Measurements from ENCODE around the gene TBX4.
A peak's percentile ranks its signal among the peaks of the same experiment; 100 is the strongest.

The TBX4 gene

DNA sequence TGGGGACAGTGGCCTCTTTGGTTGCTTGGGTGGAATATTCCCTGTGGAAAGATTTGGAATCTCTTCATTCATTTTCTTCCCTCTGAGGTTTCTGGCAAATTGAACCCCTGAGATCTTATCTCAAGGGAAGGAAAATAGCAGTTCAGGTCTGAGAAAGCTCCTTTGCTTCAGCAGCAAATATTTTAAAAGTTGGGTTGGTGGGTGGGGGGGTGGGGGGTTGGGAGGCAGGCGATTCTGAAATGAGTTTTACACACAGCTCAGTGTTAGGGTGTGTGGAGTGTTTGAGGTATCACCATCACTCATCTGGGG is 45.7 kb upstream of the TBX4 start:
- Histone ChIP-seq H3K79me2 (ENCODE audit: insufficient read depth, low read length) (no peaks in the 10 kb centered on the region), H3K4me2 (ENCODE audit: low read depth, low read length, poor library complexity, severe bottlenecking) (no peak overlapping the region), H2AFZ (ENCODE audit: low read length) (no peak overlapping the region), H3F3A (ENCODE audit: low read depth) (no peaks in the 10 kb centered on the region), H3K9me2 (replicated peaks; ENCODE audit: low read depth, low read length) (no peaks in the 10 kb centered on the region), H3K9me3 (ENCODE audit: insufficient read depth, low read depth, low read length) (no peaks in the 10 kb centered on the region), H3K27me3 (ENCODE audit: insufficient read depth, low read length, poor library complexity, severe bottlenecking) (no peaks in the 10 kb centered on the region), H3K4me1 (ENCODE audit: insufficient read depth, low read length, poor library complexity, severe bottlenecking) (no peaks in the 10 kb centered on the region), H4K20me1 (ENCODE audit: insufficient read depth, low read length, poor library complexity, severe bottlenecking) (no peaks in the 10 kb centered on the region), H3K36me3 (ENCODE audit: insufficient read depth, low read length) (no peaks in the 10 kb centered on the region), H3K4me3 (ENCODE audit: low read length, poor library complexity, severe bottlenecking) (no peak overlapping the region), H3K9ac (ENCODE audit: low read depth, low read length, poor library complexity, severe bottlenecking) (no peak overlapping the region)
- TF ChIP-seq CTCF (conservative IDR thresholded peaks at IDR 0.05; ENCODE audit: low read length) = no peak
- TF ChIP-seq EZH2phosphoT487 (IDR thresholded peaks at IDR 0.05; ENCODE audit: borderline replicate concordance) = no peak

- H3K9ac ChIP-seq (ENCODE audit: low read depth, low read length, poor library complexity, severe bottlenecking) = no peak overlapping the region
- no peaks in the 10 kb centered on the region for H3K36me3 ChIP-seq (ENCODE audit: insufficient read depth, low read length)
- no peaks in the 10 kb centered on the region for H3K9me3 ChIP-seq (ENCODE audit: insufficient read depth, low read depth, low read length)
- no peak overlapping the region for H3K4me3 ChIP-seq (ENCODE audit: low read length, poor library complexity, severe bottlenecking)
- no peaks in the 10 kb centered on the region for H3F3A ChIP-seq (ENCODE audit: low read depth)
- no peak overlapping the region for H2AFZ ChIP-seq (ENCODE audit: low read length)
- H3K4me1 ChIP-seq (ENCODE audit: insufficient read depth, low read length, poor library complexity, severe bottlenecking) = peaks cover 3% of the 10 kb centered on the region
- no peaks in the 10 kb centered on the region for H3K27me3 ChIP-seq (ENCODE audit: insufficient read depth, low read length, poor library complexity, severe bottlenecking)
- H3K9me2 ChIP-seq (replicated peaks; ENCODE audit: low read depth, low read length) = no peaks in the 10 kb centered on the region
- no peak overlapping the region for H3K4me2 ChIP-seq (ENCODE audit: low read depth, low read length, poor library complexity, severe bottlenecking)
- TF ChIP-seq CTCF (conservative IDR thresholded peaks at IDR 0.05; ENCODE audit: low read length) = no peak
- TF ChIP-seq EZH2phosphoT487 (IDR thresholded peaks at IDR 0.05; ENCODE audit: borderline replicate concordance) = no peak
- no peaks in the 10 kb centered on the region for H3K79me2 ChIP-seq (ENCODE audit: insufficient read depth, low read length)
- no peaks in the 10 kb centered on the region for H4K20me1 ChIP-seq (ENCODE audit: insufficient read depth, low read length, poor library complexity, severe bottlenecking)
Measured at GRCh38 chr17:61406971-61407911, 45.0 kb upstream of the TBX4 start.

GRCh38 chr17:61408151-61409041 is 43.8 kb upstream of the TBX4 start:
- no peaks in the 10 kb centered on the region for H3K79me2 ChIP-seq (ENCODE audit: insufficient read depth, low read length)
- peak overlapping the region; percentile 71 for H3K9ac ChIP-seq (ENCODE audit: low read depth, low read length, poor library complexity, severe bottlenecking)
- H2AFZ ChIP-seq (ENCODE audit: low read length) = peak overlapping the region; percentile 86
- H3K4me2 ChIP-seq (ENCODE audit: low read depth, low read length, poor library complexity, severe bottlenecking) = peak overlapping the region; percentile 84
- H3K4me1 ChIP-seq (ENCODE audit: insufficient read depth, low read length, poor library complexity, severe bottlenecking) = peaks cover 12% of the 10 kb centered on the region
- TF ChIP-seq EZH2phosphoT487 (IDR thresholded peaks at IDR 0.05; ENCODE audit: borderline replicate concordance) (no peak), CTCF (conservative IDR thresholded peaks at IDR 0.05; ENCODE audit: low read length) (no peak)
- H3F3A ChIP-seq (ENCODE audit: low read depth) = no peaks in the 10 kb centered on the region
- H3K36me3 ChIP-seq (ENCODE audit: insufficient read depth, low read length) = no peaks in the 10 kb centered on the region
- H3K27me3 ChIP-seq (ENCODE audit: insufficient read depth, low read length, poor library complexity, severe bottlenecking) = no peaks in the 10 kb centered on the region
- H3K4me3 ChIP-seq (ENCODE audit: low read length, poor library complexity, severe bottlenecking) = peak overlapping the region; percentile 73
- no peaks in the 10 kb centered on the region for H4K20me1 ChIP-seq (ENCODE audit: insufficient read depth, low read length, poor library complexity, severe bottlenecking)
- H3K9me2 ChIP-seq (replicated peaks; ENCODE audit: low read depth, low read length) = no peaks in the 10 kb centered on the region
- no peaks in the 10 kb centered on the region for H3K9me3 ChIP-seq (ENCODE audit: insufficient read depth, low read depth, low read length)
